Stimulated activated CD8-positive, alpha-beta memory T cell treated with anti-CD3 and anti-CD28 coated beads, Interleukin-12 subunit alpha, Interleukin-12 subunit beta, amount 100 ng/mL, for 24 hours (primary cell): Measurements from ENCODE around the gene CRHR1.

Experiments used
- DNase-seq: peaks from one replicate; pipeline ENCODE4 v3.0.0-alpha.2; 2020; ENCODE audit errors: extremely low read depth

The CRHR1 gene

GRCh38 chr17:45789874-45790273, 5.8 kb downstream of the CRHR1 start:
- DNase-seq = no peak

- no peak for DNase-seq
These were observed 6.3 kb downstream of the CRHR1 start for GRCh38 chr17:45790296-45790922.

- DNase-seq = no peak
These were observed 7.0 kb downstream of the CRHR1 start for GRCh38 chr17:45791041-45791582.

GRCh38 chr17:45791935-45792334, 7.8 kb downstream of the CRHR1 start:
- no peak for DNase-seq

- DNase-seq = no peak
These were observed 8.3 kb downstream of the CRHR1 start for GRCh38 chr17:45792437-45792836.

GRCh38 chr17:45792995-45793755, 9.1 kb downstream of the CRHR1 start:
- no peak for DNase-seq

- DNase-seq = no peak
These were observed 9.9 kb downstream of the CRHR1 start for GRCh38 chr17:45793999-45794540.

GRCh38 chr17:45794840-45795239, 10.7 kb downstream of the CRHR1 start:
- no peak for DNase-seq

GRCh38 chr17:45800816-45801215, 16.7 kb downstream of the CRHR1 start:
- DNase-seq = no peak

- DNase-seq = no peak
These were observed 17.3 kb downstream of the CRHR1 start for GRCh38 chr17:45801421-45801820.

GRCh38 chr17:45808845-45809244, 24.7 kb downstream of the CRHR1 start:
- no peak for DNase-seq

- DNase-seq = no peak
These were observed 25.4 kb downstream of the CRHR1 start for GRCh38 chr17:45809499-45809898.

- DNase-seq = no peak
These were observed 28.0 kb downstream of the CRHR1 start for GRCh38 chr17:45812102-45812501.

- DNase-seq = no peak
These were observed 29.1 kb downstream of the CRHR1 start for GRCh38 chr17:45813048-45813725.

- DNase-seq = no peak
These were observed 30.8 kb downstream of the CRHR1 start for GRCh38 chr17:45814622-45815606.

GRCh38 chr17:45815752-45816151, 31.6 kb downstream of the CRHR1 start:
- no peak for DNase-seq

- DNase-seq = no peak
These were observed 33.9 kb downstream of the CRHR1 start for GRCh38 chr17:45818041-45818440.

GRCh38 chr17:45818699-45819098, 34.6 kb downstream of the CRHR1 start:
- no peak for DNase-seq

GRCh38 chr17:45819632-45820031, 35.5 kb downstream of the CRHR1 start:
- DNase-seq = no peak

GRCh38 chr17:45820052-45820780, 36.1 kb downstream of the CRHR1 start:
- DNase-seq = no peak
